Mammary epithelial cell (primary cell): ENCODE results near the gene YARS2.

Experiments used
- EZH2 ChIP-seq: IDR thresholded peaks from 2 replicates; pipeline ENCODE4 v1.6.1; 2012; ENCODE audit warnings: low read length, inconsistent platforms, borderline replicate concordance
- TF ChIP-seq, protein P1 (sequence below), 2 donors: IDR thresholded peaks in 1 of 2; conservative IDR thresholded peaks in 1 of 2; 2 replicates each; pipeline ENCODE4 v1.5.1; 2011 to 2012; ENCODE audit warnings: inconsistent platforms in 2 of 2, low read length in 2 of 2, mild to moderate bottlenecking in 2 of 2, control low read depth in 1 of 2, low read depth in 1 of 2; ENCODE audit not compliant: insufficient read depth in 1 of 2; ENCODE audit errors: extremely low read depth in 1 of 2

- TF ChIP-seq, protein P1, sequence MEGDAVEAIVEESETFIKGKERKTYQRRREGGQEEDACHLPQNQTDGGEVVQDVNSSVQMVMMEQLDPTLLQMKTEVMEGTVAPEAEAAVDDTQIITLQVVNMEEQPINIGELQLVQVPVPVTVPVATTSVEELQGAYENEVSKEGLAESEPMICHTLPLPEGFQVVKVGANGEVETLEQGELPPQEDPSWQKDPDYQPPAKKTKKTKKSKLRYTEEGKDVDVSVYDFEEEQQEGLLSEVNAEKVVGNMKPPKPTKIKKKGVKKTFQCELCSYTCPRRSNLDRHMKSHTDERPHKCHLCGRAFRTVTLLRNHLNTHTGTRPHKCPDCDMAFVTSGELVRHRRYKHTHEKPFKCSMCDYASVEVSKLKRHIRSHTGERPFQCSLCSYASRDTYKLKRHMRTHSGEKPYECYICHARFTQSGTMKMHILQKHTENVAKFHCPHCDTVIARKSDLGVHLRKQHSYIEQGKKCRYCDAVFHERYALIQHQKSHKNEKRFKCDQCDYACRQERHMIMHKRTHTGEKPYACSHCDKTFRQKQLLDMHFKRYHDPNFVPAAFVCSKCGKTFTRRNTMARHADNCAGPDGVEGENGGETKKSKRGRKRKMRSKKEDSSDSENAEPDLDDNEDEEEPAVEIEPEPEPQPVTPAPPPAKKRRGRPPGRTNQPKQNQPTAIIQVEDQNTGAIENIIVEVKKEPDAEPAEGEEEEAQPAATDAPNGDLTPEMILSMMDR (conservative IDR thresholded peaks at IDR 0.05 in 1 of 2, IDR thresholded peaks at IDR 0.05 in 1 of 2; ENCODE audit: extremely low read depth in 1 of 2, insufficient read depth in 1 of 2, low read depth in 1 of 2, low read length in 2 of 2) = no peak
- no peak for TF ChIP-seq EZH2
Measured at GRCh38 chr12:32757157-32757556, 1.5 kb upstream of the YARS2 start.
